Fibroblast of mammary gland (primary cell): ENCODE measurements around the gene ZBTB7C.

ENCODE experiments used
- DNase-seq: peaks from one replicate; pipeline ENCODE4 v3.0.0-alpha.2; 2010; ENCODE audit warnings: low read depth
- H3K4me3 ChIP-seq: 2 replicates; pipeline ENCODE4 v1.5.1; 2011; ENCODE audit warnings: low read depth, mild to moderate bottlenecking, low read length, moderate library complexity; ENCODE audit not compliant: control insufficient read depth
- CTCF ChIP-seq: conservative IDR thresholded peaks from 2 replicates; pipeline ENCODE4 v1.5.1; 2011; ENCODE audit warnings: low read depth, low read length, inconsistent platforms; ENCODE audit not compliant: control insufficient read depth, insufficient read depth

ZBTB7C gene

GRCh38 chr18:48122816-48123215 lies 286.4 kb downstream of the ZBTB7C start:
- no peak for DNase-seq
- no peak overlapping the region for H3K4me3 ChIP-seq
- no peak for TF ChIP-seq CTCF

GRCh38 chr18:48122376-48122775 lies 286.8 kb downstream of the ZBTB7C start:
- DNase-seq = no peak
- H3K4me3 ChIP-seq = no peak overlapping the region
- TF ChIP-seq CTCF = no peak

- TF ChIP-seq CTCF = no peak
These were observed 287.4 kb downstream of the ZBTB7C start for GRCh38 chr18:48121752-48122151.

GRCh38 chr18:48119204-48119603 lies 290.0 kb downstream of the ZBTB7C start:
- TF ChIP-seq CTCF = no peak
- no peak overlapping the region for H3K4me3 ChIP-seq
- no peak for DNase-seq

More at GRCh38 chr18:48121752-48122151, 287.4 kb downstream of the ZBTB7C start:
- no peak for DNase-seq
- H3K4me3 ChIP-seq = no peak overlapping the region

- H3K4me3 ChIP-seq = no peak overlapping the region
- no peak for DNase-seq
These were observed 292.1 kb downstream of the ZBTB7C start for GRCh38 chr18:48116873-48117630.

GRCh38 chr18:48116017-48116416 lies 293.2 kb downstream of the ZBTB7C start:
- TF ChIP-seq CTCF = no peak
- no peak overlapping the region for H3K4me3 ChIP-seq
- DNase-seq = no peak

More at GRCh38 chr18:48116873-48117630, 292.1 kb downstream of the ZBTB7C start:
- no peak for TF ChIP-seq CTCF
